Naive thymus-derived CD4-positive, alpha-beta T cell (primary cell): Measurements from ENCODE around the gene ADCY7. TPM values are rescaled to one million over a fixed set of nuclear protein-coding genes. Genes with fewer than 3 reads are reported as not detected.
A peak's percentile ranks its signal among the peaks of the same experiment; 100 is the strongest.

Experiments
- ATAC-seq: fragments of 150-1000 bp; cut with Tn5 transposase; 2 replicates; pipeline ENCODE4 v1.10.0; 2021; ENCODE audit warnings: mild to moderate bottlenecking, moderate library complexity
- CTCF ChIA-PET: fragments of 350-600 bp; sonication (Branson Sonifier 250); formaldehyde crosslinking; loops from one replicate; lab custom pipeline; 2021; ENCODE audit warnings: antibody characterized with exemption; lab: Charles Lee
- POLR2A ChIA-PET: fragments of 350-600 bp; sonication (Branson Sonifier 250); formaldehyde crosslinking; loops from one replicate; lab custom pipeline; 2021; ENCODE audit warnings: antibody characterized with exemption, inconsistent platforms; lab: Charles Lee
- DNase-seq, 9 donors: peaks; one replicate each; pipeline versions ENCODE4 v3.0.0 to v3.0.0-alpha.2; 2020 to 2022; ENCODE audit warnings: mixed read lengths in 1 of 9
- H3K27ac ChIP-seq: one replicate; pipeline ENCODE4 v1.7.0; 2013; ENCODE audit warnings: mild to moderate bottlenecking, low read depth, low read length, moderate library complexity
- H3K27me3 ChIP-seq, 2 donors: one replicate each; pipeline ENCODE4 v1.7.0; 2013; ENCODE audit warnings: low read length in 2 of 2, mild to moderate bottlenecking in 2 of 2, moderate library complexity in 2 of 2; ENCODE audit not compliant: control insufficient read depth in 2 of 2, insufficient read depth in 2 of 2
- H3K36me3 ChIP-seq, 3 experiments: 1 replicate in 2 of 3; 2 replicates in 1 of 3; pipeline ENCODE4 v1.7.0; 2013; ENCODE audit warnings: low read length in 3 of 3, mild to moderate bottlenecking in 3 of 3, moderate library complexity in 1 of 3; ENCODE audit not compliant: insufficient read depth in 3 of 3, control insufficient read depth in 2 of 3
- H3K4me1 ChIP-seq, 2 donors: one replicate each; pipeline ENCODE4 v1.7.0; 2013; ENCODE audit warnings: low read length in 2 of 2, mild to moderate bottlenecking in 2 of 2, moderate library complexity in 1 of 2; ENCODE audit not compliant: control insufficient read depth in 2 of 2, insufficient read depth in 2 of 2
- H3K4me3 ChIP-seq: 2 replicates; pipeline ENCODE4 v1.7.0; 2013; ENCODE audit warnings: mild to moderate bottlenecking, low read length
- H3K9me3 ChIP-seq, 3 experiments: 1 replicate in 2 of 3; 2 replicates in 1 of 3; pipeline ENCODE4 v1.7.0; 2013; ENCODE audit warnings: low read length in 3 of 3; ENCODE audit not compliant: control insufficient read depth in 2 of 3
- H3K27ac Mint-ChIP-seq, 9 donors: one replicate each; pipeline ENCODE4 v1.8.0; 2020 to 2022; ENCODE audit warnings: mixed read lengths in 9 of 9, mild to moderate bottlenecking in 8 of 9, moderate library complexity in 5 of 9, inconsistent platforms in 2 of 9
- H3K27me3 Mint-ChIP-seq, 5 donors: one replicate each; pipeline ENCODE4 v1.8.0; 2021 to 2022; ENCODE audit warnings: mixed read lengths in 5 of 5, mild to moderate bottlenecking in 1 of 5
- H3K36me3 Mint-ChIP-seq, 5 donors: one replicate each; pipeline ENCODE4 v1.8.0; 2020 to 2022; ENCODE audit warnings: mixed read lengths in 5 of 5, mild to moderate bottlenecking in 3 of 5, inconsistent platforms in 1 of 5
- H3K4me1 Mint-ChIP-seq, 7 donors: one replicate each; pipeline ENCODE4 v1.8.0; 2020 to 2022; ENCODE audit warnings: mixed read lengths in 7 of 7, mild to moderate bottlenecking in 3 of 7, inconsistent platforms in 1 of 7
- H3K4me3 Mint-ChIP-seq, 10 donors: one replicate each; pipeline ENCODE4 v1.8.0; 2020 to 2022; ENCODE audit warnings: mild to moderate bottlenecking in 10 of 10, mixed read lengths in 10 of 10, moderate library complexity in 6 of 10, inconsistent platforms in 2 of 10
- H3K9me3 Mint-ChIP-seq, 11 donors: one replicate each; pipeline ENCODE4 v1.8.0; 2020 to 2022; ENCODE audit warnings: mixed read lengths in 11 of 11, mild to moderate bottlenecking in 4 of 11, inconsistent platforms in 1 of 11, moderate library complexity in 1 of 11
- intact Hi-C, 2 donors: fragments of 100-400 bp; cut with micrococcal nuclease; formaldehyde crosslinking; loops; one replicate each; pipeline ENCODE4 v1.15.1; 2023
- polyA plus RNA-seq, 2 donors: library from polyadenylated mRNA; unstranded; fragments of 300-500 nt; fragmentation: Illumina TruSeq; gene quantifications; one replicate each; pipeline ENCODE4 v1.2.3, GENCODE V29; 2021
- total RNA-seq, 6 experiments: library from RNA in 5 of 6; stranded (reverse) in 5 of 6; gene quantifications; 1 replicate in 5 of 6; 2 replicates in 1 of 6; pipeline ENCODE4 v1.2.3 and lab custom pipeline; 2021 to 2026

Gene ADCY7
- total and polyA plus RNA-seq, 7 experiments from 2014 or later = 62.6 to 326 (median 207) TPM

DNA sequence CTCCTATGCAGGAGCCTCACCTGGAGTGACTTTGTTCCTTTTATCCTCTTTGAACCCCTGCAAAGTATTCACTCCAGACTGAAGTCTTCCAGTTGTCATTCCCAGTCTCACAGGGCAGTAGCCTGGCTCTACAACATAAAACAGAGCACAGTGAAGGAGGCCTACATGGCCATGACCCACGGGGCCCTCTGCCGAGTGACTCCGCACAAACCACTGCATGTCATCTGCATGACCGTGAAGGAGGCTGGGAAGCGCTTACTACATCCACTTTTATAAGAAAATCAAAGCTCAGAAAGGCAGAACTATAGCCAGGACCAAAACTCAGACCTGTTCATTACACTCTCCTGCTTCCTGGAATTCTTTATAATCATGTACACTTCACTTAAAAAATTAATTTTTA lies 59.9 kb downstream of the ADCY7 start:
- Mint-ChIP-seq H3K27me3 (no peaks in the 10 kb centered on the region), H3K27ac (peak overlapping the region; percentile 54 to 91 (median 81)), H3K9me3 (no peaks in the 10 kb centered on the region), H3K36me3 (peaks cover 4 to 34% (median 14%) of the 10 kb centered on the region in 5 donors), H3K4me1 (peaks cover 33 to 56% (median 49%) of the 10 kb centered on the region in 7 donors), H3K4me3 (no peak overlapping the region)
- H3K9me3 ChIP-seq = no peaks in the 10 kb centered on the region
- intact Hi-C loops = loop anchor here (2.0 to 10.0 kb wide), 6 partner anchors 41 to 221 kb away; partner anchors contain the start of genes ADCY7 (in 1 of the 2), BRD7 (in 1 of the 2) and NKD1 (in 1 of the 2)
- H3K27me3 ChIP-seq = no peaks in the 10 kb centered on the region
- POLR2A ChIA-PET = interaction anchor here (1.1 to 7.3 kb wide), 8 partner anchors 11 to 419 kb away, joined by 3 to 115 read pairs (median 7); partner anchors contain the start of gene ADCY7
- ATAC-seq = no peak
- peak overlapping the region; percentile 44 for H3K27ac ChIP-seq
- peaks cover 0 to 43% (median 16%) of the 10 kb centered on the region in 3 experiments for H3K36me3 ChIP-seq
- H3K4me1 ChIP-seq = peaks cover 10 to 34% of the 10 kb centered on the region in 2 donors
- DNase-seq = no peak
- no peak overlapping the region for H3K4me3 ChIP-seq
- CTCF ChIA-PET = interaction anchor here (0.8 to 12.6 kb wide), 18 partner anchors 10 to 480 kb away, joined by 3 to 203 read pairs (median 8); no protein-coding TSS in a partner anchor

DNA sequence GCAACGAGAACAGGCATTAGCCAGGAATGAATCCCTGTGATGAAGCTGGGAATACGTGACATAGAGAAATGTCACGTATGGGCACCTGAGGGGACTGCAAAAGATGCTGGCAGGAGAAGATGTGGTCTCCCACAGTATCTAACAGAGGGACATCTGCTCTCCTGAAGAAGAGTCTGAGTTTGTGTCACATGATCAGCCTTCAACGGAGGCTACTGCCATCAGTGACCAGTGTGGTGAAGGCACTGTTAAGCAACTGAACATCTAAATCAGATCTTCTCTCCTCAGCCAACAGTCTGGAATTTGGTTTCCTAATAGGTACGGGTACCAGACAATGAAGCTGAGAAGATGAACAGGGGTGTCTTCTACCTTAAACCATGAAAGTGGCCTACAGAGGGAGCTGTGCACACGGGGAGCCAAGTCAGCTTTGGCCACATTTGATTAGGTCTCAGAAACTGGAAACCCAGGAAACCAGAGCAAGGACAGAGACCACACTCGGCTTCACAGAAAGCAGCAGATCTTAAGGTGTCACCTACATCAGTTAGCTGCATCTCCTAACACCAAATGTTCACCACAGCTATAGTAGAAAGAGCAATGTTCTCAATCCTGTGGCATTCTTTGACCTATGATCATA lies 60.6 kb downstream of the ADCY7 start:
- POLR2A ChIA-PET = interaction anchor here (0.9 to 7.3 kb wide), 18 partner anchors 12 to 454 kb away, joined by 3 to 115 read pairs (median 4); partner anchors contain the start of gene ADCY7
- Histone ChIP-seq H3K9me3 (no peaks in the 10 kb centered on the region), H3K27me3 (no peaks in the 10 kb centered on the region), H3K27ac (peak overlapping the region; percentile 44), H3K36me3 (peaks cover 0 to 39% (median 18%) of the 10 kb centered on the region in 3 experiments), H3K4me1 (peaks cover 10 to 34% of the 10 kb centered on the region in 2 donors), H3K4me3 (no peak overlapping the region)
- H3K4me1 Mint-ChIP-seq = peaks cover 37 to 61% (median 49%) of the 10 kb centered on the region in 7 donors
- ATAC-seq (peak; percentile 97), DNase-seq (peak in 8 of 9 donors; percentile 53 to 89 (median 78))
- CTCF ChIA-PET = interaction anchor here (0.6 to 12.6 kb wide), 33 partner anchors 11 to 480 kb away, joined by 3 to 203 read pairs (median 6); no protein-coding TSS in a partner anchor
- intact Hi-C loops = loop anchor here (1.0 to 10.0 kb wide), 16 partner anchors 8 to 479 kb away; partner anchors contain the start of genes ADCY7 (in 1 of the 2), BRD7 (in 1 of the 2) and NKD1 (in 1 of the 2)
- H3K36me3 Mint-ChIP-seq = peaks cover 3 to 34% (median 17%) of the 10 kb centered on the region in 5 donors
- H3K9me3 Mint-ChIP-seq = no peaks in the 10 kb centered on the region
- no peaks in the 10 kb centered on the region for H3K27me3 Mint-ChIP-seq
- peak overlapping the region in 9 of 10 donors; percentile 8 to 57 (median 25) for H3K4me3 Mint-ChIP-seq
- peak overlapping the region; percentile 54 to 94 (median 81) for H3K27ac Mint-ChIP-seq

GRCh38 chr16:50329446-50330189 lies 63.3 kb downstream of the ADCY7 start:
- ChIA-PET CTCF (interaction anchor here (0.9 to 12.6 kb wide), 4 partner anchors 15 to 336 kb away, joined by 3 to 203 read pairs (median 19); no protein-coding TSS in a partner anchor), POLR2A (interaction anchor here (0.7 to 7.3 kb wide), 4 partner anchors 9 to 412 kb away, joined by 3 to 115 read pairs (median 42); partner anchors contain the start of gene CYLD)
- DNase-seq (no peak), ATAC-seq (no peak)
- H3K27ac ChIP-seq = peak overlapping the region; percentile 4
- Mint-ChIP-seq H3K27ac (peak overlapping the region in 8 of 9 donors; percentile 28 to 95 (median 81)), H3K4me3 (peak overlapping the region in 4 of 10 donors; percentile 5 to 51 (median 34)), H3K4me1 (peaks cover 34 to 56% (median 46%) of the 10 kb centered on the region in 7 donors), H3K9me3 (peaks cover 0 to 3% (median 0%) of the 10 kb centered on the region in 11 donors), H3K27me3 (no peaks in the 10 kb centered on the region), H3K36me3 (peaks cover 14 to 42% (median 28%) of the 10 kb centered on the region in 5 donors)
- peaks cover 10 to 24% of the 10 kb centered on the region in 2 donors for H3K4me1 ChIP-seq
- H3K4me3 ChIP-seq = no peak overlapping the region
- no peaks in the 10 kb centered on the region for H3K27me3 ChIP-seq
- peaks cover 6 to 33% (median 7%) of the 10 kb centered on the region in 3 experiments for H3K36me3 ChIP-seq
- intact Hi-C loops = loop anchor here (5.0 to 10.0 kb wide), 5 partner anchors 38 to 218 kb away; partner anchors contain the start of genes BRD7 (in 1 of the 2) and NKD1 (in 1 of the 2)
- no peaks in the 10 kb centered on the region for H3K9me3 ChIP-seq

GRCh38 chr16:50331570-50331969 lies 65.2 kb downstream of the ADCY7 start:
- DNase-seq (no peak), ATAC-seq (no peak)
- Mint-ChIP-seq H3K4me3 (no peak overlapping the region), H3K27me3 (no peaks in the 10 kb centered on the region), H3K9me3 (peaks cover 0 to 3% (median 0%) of the 10 kb centered on the region in 11 donors), H3K36me3 (peaks cover 14 to 48% (median 28%) of the 10 kb centered on the region in 5 donors), H3K4me1 (peaks cover 38 to 63% (median 50%) of the 10 kb centered on the region in 7 donors), H3K27ac (peak overlapping the region in 8 of 9 donors; percentile 8 to 97 (median 65))
- peaks cover 6 to 31% (median 7%) of the 10 kb centered on the region in 3 experiments for H3K36me3 ChIP-seq
- intact Hi-C loops = no loop called here
- H3K9me3 ChIP-seq = no peaks in the 10 kb centered on the region
- POLR2A ChIA-PET = interaction anchor here (1.1 kb wide), 1 partner anchor 35 kb away, joined by 3 read pairs; no protein-coding TSS in a partner anchor
- H3K27me3 ChIP-seq = no peaks in the 10 kb centered on the region
- no peak overlapping the region for H3K27ac ChIP-seq
- no peak overlapping the region for H3K4me3 ChIP-seq
- CTCF ChIA-PET = interaction anchor here (12.6 kb wide), 1 partner anchor 22 kb away, joined by 203 read pairs; no protein-coding TSS in a partner anchor
- H3K4me1 ChIP-seq = peaks cover 10 to 27% of the 10 kb centered on the region in 2 donors

GRCh38 chr16:50332599-50332998 lies 66.2 kb downstream of the ADCY7 start:
- H3K4me3 Mint-ChIP-seq = peak overlapping the region in 1 of 10 donors; percentile 7

More at GRCh38 chr16:50332599-50332998, 66.2 kb downstream of the ADCY7 start:
- ATAC-seq = no peak
- no peaks in the 10 kb centered on the region for H3K9me3 ChIP-seq
- POLR2A ChIA-PET = interaction anchor here (0.7 to 1.2 kb wide), 4 partner anchors 11 to 45 kb away, joined by 3 to 6 read pairs (median 4); no protein-coding TSS in a partner anchor
- H3K27me3 ChIP-seq = no peaks in the 10 kb centered on the region
- H3K4me1 ChIP-seq = peaks cover 6 to 27% of the 10 kb centered on the region in 2 donors
- no peak overlapping the region for H3K27ac ChIP-seq
- peaks cover 6 to 31% (median 7%) of the 10 kb centered on the region in 3 experiments for H3K36me3 ChIP-seq
- Mint-ChIP-seq H3K4me1 (peaks cover 38 to 61% (median 50%) of the 10 kb centered on the region in 7 donors), H3K36me3 (peaks cover 14 to 49% (median 31%) of the 10 kb centered on the region in 5 donors), H3K27me3 (no peaks in the 10 kb centered on the region), H3K27ac (peak overlapping the region in 6 of 9 donors; percentile 22 to 97 (median 65)), H3K9me3 (peaks cover 0 to 3% (median 0%) of the 10 kb centered on the region in 11 donors)
- CTCF ChIA-PET = interaction anchor here (12.6 kb wide), 1 partner anchor 21 kb away, joined by 203 read pairs; no protein-coding TSS in a partner anchor
- no peak for DNase-seq
- intact Hi-C loops = no loop called here
- H3K4me3 ChIP-seq = no peak overlapping the region
